Measurements from ENCODE around the gene HDAC7.
A peak's percentile ranks its signal among the peaks of the same experiment; 100 is the strongest.

The HDAC7 gene

GRCh38 chr12:47819896-47820630 is at the start of gene HDAC7:
Gene HDAC7 (minus strand): TSS chr12:47819903. CDS start chr12:47819785, 118 bp downstream.
- DNase-seq, result peak; percentile 89

- peak; percentile 37 for DNase-seq
Measured at GRCh38 chr12:47868552-47869031, 48.9 kb upstream of the HDAC7 start.

- peak; percentile 31 for DNase-seq
Measured at GRCh38 chr12:47868041-47868440, 48.3 kb upstream of the HDAC7 start.

GRCh38 chr12:47867495-47867941 is 47.8 kb upstream of the HDAC7 start:
- peak; percentile 66 for DNase-seq

DNA sequence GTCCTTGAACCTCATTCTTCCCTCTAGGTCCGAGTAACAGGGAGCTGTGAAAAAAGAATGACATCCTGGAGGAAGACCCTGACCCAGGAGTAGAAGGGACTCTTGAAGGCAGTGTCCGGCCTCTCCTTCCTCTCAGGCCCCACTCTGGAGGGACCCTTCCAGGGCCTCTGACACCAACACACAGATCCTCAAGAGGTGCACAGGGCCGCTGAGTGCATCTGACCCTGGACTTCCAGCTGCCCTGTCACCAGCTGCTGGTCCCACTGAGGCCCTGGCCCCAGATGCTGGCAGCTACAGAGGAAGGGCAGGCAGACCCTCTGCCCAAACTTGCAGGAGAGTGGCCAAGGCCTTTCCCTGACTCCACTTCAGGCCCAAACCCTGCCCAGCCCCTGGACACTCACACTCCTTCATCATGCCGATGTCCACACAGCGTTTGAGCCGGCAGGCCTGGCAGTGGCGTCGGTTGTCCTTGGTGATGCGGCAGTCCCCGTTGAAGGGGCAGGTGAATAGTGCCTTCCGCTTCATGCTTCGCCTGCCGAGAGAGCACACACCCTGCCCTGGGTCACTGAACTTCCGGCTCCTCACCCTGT is 45.0 kb upstream of the HDAC7 start:
- peak; percentile 58 for DNase-seq

DNA sequence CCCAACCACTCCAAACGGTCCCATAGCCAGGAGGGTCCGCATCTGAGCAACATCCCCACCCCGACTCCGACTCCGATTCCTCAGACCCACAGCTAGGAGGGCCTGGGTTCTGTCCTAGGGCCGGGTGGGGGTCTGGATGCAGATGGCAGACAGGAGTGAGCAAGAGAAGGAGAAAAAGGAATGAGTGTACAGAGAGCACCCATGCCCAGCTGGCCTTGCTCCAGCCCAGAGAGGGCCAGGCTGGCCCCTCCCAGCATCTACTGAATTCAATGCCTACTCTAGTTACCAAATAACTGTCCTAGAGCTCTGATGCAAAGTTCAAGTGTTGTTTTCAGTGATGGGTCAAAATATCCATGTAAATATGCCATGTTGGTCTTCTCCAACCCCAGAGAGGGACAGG is 44.3 kb upstream of the HDAC7 start:
- DNase-seq, result peak; percentile 47

GRCh38 chr12:47863467-47863866 is 43.8 kb upstream of the HDAC7 start:
- peak; percentile 56 for DNase-seq

- DNase-seq, result peak; percentile 62
Measured at GRCh38 chr12:47862881-47863280, 43.2 kb upstream of the HDAC7 start.

GRCh38 chr12:47862167-47862750 is 42.6 kb upstream of the HDAC7 start:
- DNase-seq, result no peak

DNA sequence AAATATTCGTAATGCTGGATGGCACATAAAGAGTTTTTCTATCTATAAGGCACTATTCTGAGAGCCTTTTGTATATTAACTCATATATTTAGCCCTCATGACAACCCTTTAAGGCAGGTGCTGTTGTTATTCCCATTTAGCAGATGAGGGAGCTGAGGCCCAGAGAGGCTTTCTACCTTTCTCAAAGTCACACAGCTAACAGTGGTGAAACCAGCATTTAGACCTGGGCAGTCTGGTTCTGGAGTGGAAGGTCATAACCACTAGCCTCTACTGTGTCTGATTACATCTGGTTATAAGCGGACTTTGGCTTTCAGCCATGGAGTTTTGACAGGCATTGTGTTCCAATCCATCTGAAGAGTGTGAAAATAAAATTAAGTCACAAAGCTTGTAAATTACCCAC is 41.2 kb upstream of the HDAC7 start:
- peak; percentile 19 for DNase-seq

DNA sequence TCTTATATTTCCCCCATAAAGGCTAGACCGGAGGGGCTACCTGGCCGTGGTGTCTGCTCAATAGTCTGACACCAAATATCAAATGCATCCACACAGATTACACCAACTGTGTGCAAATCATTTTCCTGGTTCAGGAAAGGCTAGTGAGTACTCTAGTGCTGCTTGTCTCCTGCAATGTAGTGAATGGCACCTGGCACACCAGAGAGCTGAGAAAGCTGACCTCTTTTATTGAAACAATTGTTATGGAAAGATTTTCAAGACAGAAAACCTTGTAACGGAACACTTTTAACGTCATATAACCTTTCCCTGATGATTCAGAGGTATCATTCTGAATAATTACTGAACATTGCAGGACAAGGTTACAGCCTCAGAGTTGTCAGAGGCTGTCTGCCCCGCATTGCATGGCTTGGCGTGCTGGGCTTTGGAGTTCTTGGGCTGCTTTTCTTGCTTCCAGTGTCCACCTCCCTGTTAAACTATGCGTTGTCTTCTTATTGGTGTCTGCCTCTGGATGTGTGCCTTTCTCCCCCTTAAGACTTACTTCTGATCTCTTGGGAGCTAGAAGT is 40.7 kb upstream of the HDAC7 start:
- DNase-seq, result peak; percentile 66

DNA sequence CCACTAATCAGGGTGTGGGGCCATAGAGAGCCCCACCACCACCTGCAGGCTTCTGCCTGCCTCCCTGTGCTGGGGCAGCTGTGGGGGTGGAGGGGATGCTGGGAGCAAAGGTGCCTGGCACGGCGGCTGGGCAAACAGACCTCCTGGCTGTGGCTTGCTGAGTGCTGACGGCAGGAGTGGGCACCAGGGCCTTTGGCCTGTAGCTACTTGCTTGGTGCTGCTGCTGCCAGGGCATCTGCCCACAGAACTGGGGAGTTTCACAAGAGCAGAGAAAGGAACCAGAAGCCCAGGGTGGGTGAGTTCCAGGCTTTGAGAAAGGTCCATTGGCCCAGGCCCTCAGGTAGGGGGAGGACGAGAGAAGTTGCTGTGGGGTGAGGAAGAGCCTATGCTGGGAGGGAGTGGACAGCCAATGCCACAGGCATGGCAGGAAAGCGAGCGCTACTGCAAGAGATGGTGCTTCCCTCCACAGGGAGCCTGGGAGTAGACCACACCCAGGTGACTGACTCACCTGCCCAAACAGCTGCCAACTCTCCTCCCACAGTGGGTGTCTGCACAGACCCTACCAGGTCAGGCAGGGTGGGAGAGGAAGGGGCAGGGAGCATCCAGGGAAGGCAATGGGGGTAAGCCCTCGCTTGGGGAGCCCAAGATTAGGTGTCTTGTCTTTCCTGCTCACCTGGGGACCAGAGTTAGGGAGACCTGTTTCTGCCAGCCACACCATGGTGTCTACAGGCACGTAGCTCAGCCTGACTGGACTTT is 39.0 kb upstream of the HDAC7 start:
- peak; percentile 56 for DNase-seq

DNA sequence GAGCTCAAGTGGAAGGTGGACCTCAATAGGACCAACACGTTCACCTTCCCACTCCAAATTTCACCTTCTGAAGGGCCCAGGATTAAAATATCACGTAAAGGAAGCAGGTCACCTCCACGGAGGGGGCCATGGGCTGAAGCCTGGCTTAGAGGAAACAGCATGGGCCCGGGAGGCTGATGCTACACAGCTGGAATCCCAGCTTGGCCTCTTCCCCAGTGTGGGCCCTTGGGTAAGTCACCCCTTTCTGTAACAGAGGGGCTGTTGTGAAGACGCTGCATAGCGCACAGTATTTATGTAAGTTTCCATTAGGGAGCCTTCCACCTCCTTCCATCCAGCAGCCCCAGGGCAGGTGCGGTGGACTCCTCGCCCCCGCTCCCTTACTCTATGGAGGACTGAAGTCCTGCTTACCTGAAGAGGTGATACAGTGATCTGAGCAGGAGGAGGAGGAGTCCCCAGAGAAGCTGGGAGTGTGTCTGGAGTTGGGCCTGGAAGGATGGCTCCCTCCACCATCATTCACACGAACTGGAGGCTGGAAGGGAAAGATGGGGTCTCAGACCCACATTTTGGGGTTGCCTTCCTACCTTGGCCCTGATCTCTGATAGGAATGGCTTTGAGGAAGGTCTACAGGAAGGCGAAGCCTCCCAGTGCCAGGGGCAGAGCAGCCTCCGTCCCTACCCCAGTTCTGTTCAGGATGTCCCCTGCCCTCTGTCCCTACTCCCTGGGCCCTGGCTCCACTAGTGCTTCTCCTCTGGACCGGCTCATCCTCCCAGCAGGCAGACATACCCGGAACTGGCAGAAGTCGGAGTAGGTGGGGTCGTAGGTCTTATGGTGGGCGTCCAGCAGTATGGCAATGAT is 37.2 kb upstream of the HDAC7 start:
- DNase-seq, result peak; percentile 41

- no peak for DNase-seq
Measured at GRCh38 chr12:47856094-47856493, 36.4 kb upstream of the HDAC7 start.

GRCh38 chr12:47855502-47855901 is 35.8 kb upstream of the HDAC7 start:
- DNase-seq, result peak; percentile 36

- DNase-seq, result peak; percentile 33
Measured at GRCh38 chr12:47854531-47854930, 34.8 kb upstream of the HDAC7 start.

DNA sequence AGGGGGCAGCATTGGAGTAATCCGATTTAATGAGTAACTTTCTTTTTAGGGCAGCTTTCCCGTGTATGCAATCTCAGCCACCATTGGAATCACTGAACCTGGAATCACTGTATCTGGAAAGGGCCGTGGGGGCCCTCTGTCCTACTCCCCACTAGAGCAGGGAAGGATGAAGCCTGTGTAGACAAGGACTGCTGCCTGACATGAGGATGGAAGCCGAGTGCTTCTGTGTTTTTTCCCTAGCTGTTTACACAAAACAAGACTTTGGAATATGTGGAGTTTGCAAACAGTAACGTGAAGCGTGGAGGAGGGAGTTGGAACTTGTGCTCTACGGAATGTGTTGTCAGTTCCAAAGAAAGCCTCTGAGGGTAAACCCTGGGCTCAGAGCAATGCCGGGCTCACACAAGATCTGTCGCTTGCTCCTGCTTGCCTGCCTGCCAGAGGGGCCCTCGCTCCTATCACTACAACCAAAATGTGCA is 32.4 kb upstream of the HDAC7 start:
- DNase-seq, result peak; percentile 41

DNA sequence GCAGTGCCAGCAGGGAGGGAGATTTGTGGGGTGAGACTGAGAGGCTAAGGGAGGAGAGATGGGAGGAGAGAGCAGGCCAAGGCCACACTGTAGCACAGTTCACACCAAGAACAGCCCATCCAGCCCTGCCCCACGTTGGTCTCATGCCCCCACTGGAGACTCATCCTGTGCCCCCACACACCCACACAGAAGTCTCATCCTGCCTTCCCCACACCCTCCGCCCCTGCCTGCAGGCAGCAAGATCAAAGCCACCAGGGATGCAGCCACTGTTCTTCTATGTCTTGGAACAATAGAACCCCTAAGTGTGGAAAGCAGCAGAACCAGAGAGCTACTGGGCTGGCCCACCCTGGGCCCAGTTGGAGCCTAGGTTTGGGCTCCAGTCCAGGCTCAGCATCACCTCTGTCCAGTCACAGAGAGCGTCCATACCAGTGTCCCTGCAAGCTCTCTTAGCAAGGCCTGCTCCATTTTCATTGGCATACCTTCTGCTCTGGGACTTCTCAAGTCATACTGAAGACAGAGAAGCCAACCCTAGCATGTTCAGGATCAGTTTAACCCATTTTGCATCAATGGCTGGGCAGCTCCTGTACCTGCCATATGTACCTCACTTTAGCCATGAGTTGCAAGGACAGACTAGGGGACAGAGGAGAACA is 31.7 kb upstream of the HDAC7 start:
- peak; percentile 44 for DNase-seq

GRCh38 chr12:47850153-47851084 is 30.7 kb upstream of the HDAC7 start:
- peak; percentile 10 for DNase-seq

GRCh38 chr12:47849261-47849660 is 29.6 kb upstream of the HDAC7 start:
- DNase-seq, result no peak

Data from activated effector memory CD4-positive, alpha-beta T cell treated with anti-CD3 and anti-CD28 coated beads, Interleukin-2, amount 50 U/mL, for 16 hours (primary cell).